IMR-90 (cell line): ENCODE measurements around the gene CKMT1B.
"Not testable (repeated sequence)": the region's sequence is repeated elsewhere in the genome, so short reads cannot be mapped to it uniquely, and the experiment has no call there.

ENCODE experiments used
- CEBPB ChIP-seq: IDR thresholded peaks from 2 replicates; pipeline ENCODE4 v1.6.1; 2012; ENCODE audit warnings: low read depth, low read length, improper control_type of control experiment
- CTCF ChIP-seq: conservative IDR thresholded peaks from 2 replicates; pipeline ENCODE4 v1.5.1; 2012; ENCODE audit warnings: mild to moderate bottlenecking, low read depth, low read length, improper control_type of control experiment
- POLR2A ChIP-seq: IDR thresholded peaks from 2 replicates; pipeline ENCODE4 v1.6.1; 2012; ENCODE audit warnings: mild to moderate bottlenecking, low read depth, low read length
- RFX5 ChIP-seq: IDR thresholded peaks from 2 replicates; pipeline ENCODE4 v1.8.0; 2012; ENCODE audit warnings: low read depth, mild to moderate bottlenecking, low read length, moderate library complexity

- not testable (repeated sequence) for TF ChIP-seq POLR2A, CTCF, RFX5, CEBPB
These were observed 6.4 kb downstream of the CKMT1B start for GRCh38 chr15:43600200-43600599.
